Bronchial epithelial cell (primary cell): ENCODE results near the gene SAFB2. TPM values are rescaled to one million over a fixed set of nuclear protein-coding genes. Genes with fewer than 3 reads are reported as not detected.
A peak's percentile ranks its signal among the peaks of the same experiment; 100 is the strongest.

ENCODE experiments used
- DNase-seq: peaks from one replicate; pipeline ENCODE4 v3.0.0-alpha.2; 2010; ENCODE audit warnings: low read depth
- FAIRE-seq: peaks from 2 replicates; lab custom pipeline; 2011; peaks lifted over from hg19 to GRCh38; lab: Jason Lieb, UNC
- H3K27me3 ChIP-seq: 2 replicates; pipeline ENCODE4 v1.5.1; 2011; ENCODE audit warnings: low read length; ENCODE audit not compliant: control insufficient read depth, insufficient read depth
- H3K36me3 ChIP-seq: 2 replicates; pipeline ENCODE4 v1.5.1; 2011; ENCODE audit warnings: low read length; ENCODE audit not compliant: control insufficient read depth, insufficient read depth
- H3K4me3 ChIP-seq: 2 replicates; pipeline ENCODE4 v1.5.1; 2011; ENCODE audit warnings: mild to moderate bottlenecking, low read depth, low read length, control low read depth
- total RNA-seq: library from RNA; depleted of rRNA; stranded (reverse); fragments of >200 nt; gene quantifications from 2 replicates; pipeline ENCODE4 v1.2.1, GENCODE V29; 2014
- TF ChIP-seq, protein P1 (sequence below): IDR thresholded peaks from 2 replicates; pipeline ENCODE4 v1.5.1; 2011; ENCODE audit warnings: mild to moderate bottlenecking, moderate library complexity, low read length, control low read depth, inconsistent platforms; ENCODE audit not compliant: insufficient read depth, severe bottlenecking

The SAFB2 gene
- total RNA-seq, 1 donor from 2014 or later, result 24.0 TPM

- peaks cover 12% of the 10 kb centered on the region for H3K36me3 ChIP-seq
- TF ChIP-seq, protein P1, sequence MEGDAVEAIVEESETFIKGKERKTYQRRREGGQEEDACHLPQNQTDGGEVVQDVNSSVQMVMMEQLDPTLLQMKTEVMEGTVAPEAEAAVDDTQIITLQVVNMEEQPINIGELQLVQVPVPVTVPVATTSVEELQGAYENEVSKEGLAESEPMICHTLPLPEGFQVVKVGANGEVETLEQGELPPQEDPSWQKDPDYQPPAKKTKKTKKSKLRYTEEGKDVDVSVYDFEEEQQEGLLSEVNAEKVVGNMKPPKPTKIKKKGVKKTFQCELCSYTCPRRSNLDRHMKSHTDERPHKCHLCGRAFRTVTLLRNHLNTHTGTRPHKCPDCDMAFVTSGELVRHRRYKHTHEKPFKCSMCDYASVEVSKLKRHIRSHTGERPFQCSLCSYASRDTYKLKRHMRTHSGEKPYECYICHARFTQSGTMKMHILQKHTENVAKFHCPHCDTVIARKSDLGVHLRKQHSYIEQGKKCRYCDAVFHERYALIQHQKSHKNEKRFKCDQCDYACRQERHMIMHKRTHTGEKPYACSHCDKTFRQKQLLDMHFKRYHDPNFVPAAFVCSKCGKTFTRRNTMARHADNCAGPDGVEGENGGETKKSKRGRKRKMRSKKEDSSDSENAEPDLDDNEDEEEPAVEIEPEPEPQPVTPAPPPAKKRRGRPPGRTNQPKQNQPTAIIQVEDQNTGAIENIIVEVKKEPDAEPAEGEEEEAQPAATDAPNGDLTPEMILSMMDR, result no peak
- H3K27me3 ChIP-seq, result no peaks in the 10 kb centered on the region
- FAIRE-seq, result no peak
- peak overlapping the region; percentile 92 for H3K4me3 ChIP-seq
- no peak for DNase-seq
Observed at GRCh38 chr19:5621945-5622464, 571 bp downstream of the SAFB2 start.

DNA sequence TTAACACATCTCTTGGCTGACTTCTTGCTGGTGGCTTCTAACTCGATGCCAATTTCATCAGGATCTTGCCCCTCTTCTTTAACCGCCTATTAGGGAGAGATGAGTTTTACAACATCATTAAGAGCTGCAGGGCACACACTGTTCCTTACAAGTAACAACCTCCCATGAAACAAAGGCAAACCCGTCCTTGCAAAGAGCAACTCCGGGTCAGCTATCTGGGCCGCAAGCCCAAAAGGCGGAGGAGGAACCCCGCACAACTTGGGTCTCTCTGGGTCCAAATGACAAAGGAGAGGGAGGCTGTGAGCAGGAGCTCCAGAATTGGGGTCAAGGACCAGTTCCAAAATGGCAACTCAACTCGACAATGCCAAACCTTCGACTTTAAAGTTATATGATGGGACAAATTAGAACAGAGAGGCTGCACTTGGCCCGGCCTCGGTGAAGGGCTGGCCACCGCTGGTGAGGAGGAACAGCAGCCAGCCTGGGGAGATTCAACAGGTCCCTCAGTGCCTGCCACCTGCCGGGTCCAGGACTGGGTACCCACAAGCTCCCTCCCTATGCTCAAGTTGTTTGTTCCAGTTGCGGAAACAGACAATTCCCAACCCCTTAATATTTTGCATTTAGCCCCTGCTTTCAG lies 1.1 kb downstream of the SAFB2 start:
- TF ChIP-seq, protein P1, result no peak
- no peaks in the 10 kb centered on the region for H3K27me3 ChIP-seq
- H3K36me3 ChIP-seq, result peaks cover 8% of the 10 kb centered on the region
- H3K4me3 ChIP-seq, result peak overlapping the region; percentile 92
- FAIRE-seq (no peak), DNase-seq (no peak)

DNA sequence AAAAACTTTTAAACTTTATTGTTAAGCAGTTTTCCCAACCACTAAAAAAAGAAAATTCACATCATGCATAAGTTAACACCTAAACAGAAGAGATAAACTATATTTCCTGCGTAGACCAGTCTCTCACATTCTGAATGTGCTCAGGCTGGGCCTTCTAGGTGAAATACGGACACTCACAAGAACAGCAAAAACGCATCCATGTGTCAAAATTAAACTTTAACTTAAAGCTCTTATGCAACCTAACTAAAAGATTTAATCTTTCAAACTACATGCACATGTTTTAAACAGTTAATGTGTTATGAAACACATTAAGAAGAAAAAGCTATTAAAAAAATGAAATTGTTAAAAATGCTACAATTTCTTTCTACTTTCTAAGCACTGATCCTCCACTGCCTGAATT lies 2.6 kb downstream of the SAFB2 start:
- TF ChIP-seq, protein P1, result no peak
- peaks cover 11% of the 10 kb centered on the region for H3K36me3 ChIP-seq
- H3K4me3 ChIP-seq, result no peak overlapping the region
- FAIRE-seq, result no peak
- no peaks in the 10 kb centered on the region for H3K27me3 ChIP-seq
- DNase-seq, result no peak

- H3K36me3 ChIP-seq, result peaks cover 16% of the 10 kb centered on the region
Observed at GRCh38 chr19:5618591-5618990, 4.0 kb downstream of the SAFB2 start.

DNA sequence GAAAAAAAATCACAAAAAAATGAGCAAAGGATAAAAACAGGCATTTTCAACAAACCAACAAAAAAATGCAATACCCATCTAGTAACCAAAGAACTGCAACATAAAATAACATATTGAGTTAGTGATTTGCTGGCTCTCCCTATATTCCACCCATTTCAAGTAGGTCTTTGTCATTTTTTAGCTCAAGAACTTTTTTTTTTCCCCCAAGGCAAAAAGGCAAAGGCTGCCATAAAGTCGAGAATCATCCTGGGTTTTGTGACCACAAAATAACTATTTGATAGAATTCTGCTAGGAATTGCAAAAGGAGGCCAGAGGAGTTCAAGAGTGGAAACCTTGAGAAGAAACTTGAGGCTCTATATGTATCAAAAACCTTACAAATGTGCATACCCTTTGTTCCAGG lies 5.5 kb downstream of the SAFB2 start:
- Histone ChIP-seq H3K4me3 (no peak overlapping the region), H3K27me3 (no peaks in the 10 kb centered on the region), H3K36me3 (peaks cover 22% of the 10 kb centered on the region)
- DNase-seq (no peak), FAIRE-seq (no peak)
- TF ChIP-seq, protein P1, result no peak

More at GRCh38 chr19:5618591-5618990, 4.0 kb downstream of the SAFB2 start:
- FAIRE-seq (no peak), DNase-seq (no peak)
- Histone ChIP-seq H3K4me3 (no peak overlapping the region), H3K27me3 (no peaks in the 10 kb centered on the region)
- TF ChIP-seq, protein P1, result no peak

DNA sequence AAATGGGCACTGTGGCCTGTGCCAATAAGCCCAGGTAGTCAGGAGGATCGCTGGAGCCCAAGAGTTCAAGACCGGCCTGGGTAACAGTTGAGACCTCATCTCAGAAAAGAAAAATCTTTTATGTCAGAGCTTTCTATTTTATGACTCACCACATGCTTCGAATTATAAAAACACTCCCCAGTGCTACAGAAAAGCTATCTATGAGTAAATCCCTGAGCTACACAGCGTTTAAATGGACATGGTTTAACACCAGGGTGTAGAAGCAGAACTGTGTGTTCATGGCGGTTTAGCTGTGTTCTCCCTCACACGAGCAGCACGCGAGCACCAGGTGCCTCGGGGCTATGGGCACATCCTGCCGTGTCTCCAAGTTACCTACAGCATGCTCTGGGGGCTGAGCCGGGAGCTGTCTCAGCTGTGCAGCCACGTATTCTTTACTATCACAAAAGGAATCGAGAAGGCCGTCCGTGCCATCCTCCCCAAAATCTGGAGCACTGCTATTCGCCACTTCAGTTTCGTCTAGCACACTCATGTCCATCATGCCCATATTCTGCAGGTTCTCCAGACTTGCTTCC lies 6.7 kb downstream of the SAFB2 start:
- peak; percentile 90 for FAIRE-seq
- peaks cover 22% of the 10 kb centered on the region for H3K36me3 ChIP-seq

More for the DNA sequence above, 6.7 kb downstream of the SAFB2 start:
- no peaks in the 10 kb centered on the region for H3K27me3 ChIP-seq
- DNase-seq, result no peak
- TF ChIP-seq, protein P1, result no peak
- no peak overlapping the region for H3K4me3 ChIP-seq
